Adrenal gland (tissue), 5 donors: ENCODE results near the gene SH3BGRL3.

Experiments
- POLR2A ChIP-seq, 2 donors: fragments of 450-650 bp; IDR thresholded peaks; one replicate each; pipeline ENCODE4 v1.6.1; 2017; ENCODE audit warnings: antibody characterized with exemption in 2 of 2, mild to moderate bottlenecking in 2 of 2, moderate library complexity in 1 of 2
- TF ChIP-seq, protein P1 (sequence below), 6 experiments: fragments of 450-650 bp in 4 of 6; fragments of 200-600 bp in 2 of 6; sonication (generic) in 1 of 6; IDR thresholded peaks; 1 replicate in 5 of 6; 2 replicates in 1 of 6; pipeline versions ENCODE4 v1.5.1 to v1.8.0; 2016 to 2021; ENCODE audit warnings: antibody characterized with exemption in 6 of 6, mild to moderate bottlenecking in 2 of 6, moderate library complexity in 1 of 6
- donor health status: DM: no; HTN: no; CAD: no.

DNA sequence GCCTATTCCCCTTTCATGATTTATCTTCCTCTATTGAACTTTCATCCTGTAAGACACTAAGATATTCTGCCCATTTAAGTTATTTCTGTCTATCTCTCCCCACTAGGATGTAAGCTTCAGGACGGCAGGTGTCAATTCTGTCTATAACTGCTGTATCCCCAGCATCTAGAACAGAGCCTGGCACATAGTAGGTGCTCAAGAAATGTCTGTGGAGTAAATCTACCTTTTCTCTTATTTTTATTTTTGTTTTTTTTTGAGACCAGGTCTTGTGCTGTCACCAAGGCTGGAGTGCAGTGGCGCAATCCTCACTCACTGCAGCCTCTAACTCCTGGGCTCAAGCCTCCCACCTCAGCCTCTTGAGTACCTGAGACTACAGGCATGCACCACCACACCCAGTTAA, 43.5 kb downstream of the SH3BGRL3 start:
- TF ChIP-seq, protein P1, sequence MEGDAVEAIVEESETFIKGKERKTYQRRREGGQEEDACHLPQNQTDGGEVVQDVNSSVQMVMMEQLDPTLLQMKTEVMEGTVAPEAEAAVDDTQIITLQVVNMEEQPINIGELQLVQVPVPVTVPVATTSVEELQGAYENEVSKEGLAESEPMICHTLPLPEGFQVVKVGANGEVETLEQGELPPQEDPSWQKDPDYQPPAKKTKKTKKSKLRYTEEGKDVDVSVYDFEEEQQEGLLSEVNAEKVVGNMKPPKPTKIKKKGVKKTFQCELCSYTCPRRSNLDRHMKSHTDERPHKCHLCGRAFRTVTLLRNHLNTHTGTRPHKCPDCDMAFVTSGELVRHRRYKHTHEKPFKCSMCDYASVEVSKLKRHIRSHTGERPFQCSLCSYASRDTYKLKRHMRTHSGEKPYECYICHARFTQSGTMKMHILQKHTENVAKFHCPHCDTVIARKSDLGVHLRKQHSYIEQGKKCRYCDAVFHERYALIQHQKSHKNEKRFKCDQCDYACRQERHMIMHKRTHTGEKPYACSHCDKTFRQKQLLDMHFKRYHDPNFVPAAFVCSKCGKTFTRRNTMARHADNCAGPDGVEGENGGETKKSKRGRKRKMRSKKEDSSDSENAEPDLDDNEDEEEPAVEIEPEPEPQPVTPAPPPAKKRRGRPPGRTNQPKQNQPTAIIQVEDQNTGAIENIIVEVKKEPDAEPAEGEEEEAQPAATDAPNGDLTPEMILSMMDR (IDR thresholded peaks at IDR 0.05): no peak
- no peak for TF ChIP-seq POLR2A (IDR thresholded peaks at IDR 0.05)
